Coronary artery (tissue), 2 donors: ENCODE measurements around the gene SERPINC1.
A peak's percentile ranks its signal among the peaks of the same experiment; 100 is the strongest.

Source experiments
- DNase-seq: peaks from one replicate; pipeline ENCODE4 v3.0.0-alpha.2; 2017; ENCODE audit warnings: low spot score
- H3K27ac ChIP-seq, 2 donors: fragments of 200-600 bp; sonication (generic); one replicate each; pipeline ENCODE4 v1.5.1; 2016 to 2019
- H3K4me3 ChIP-seq: fragments of 200-600 bp; sonication (generic); 2 replicates; pipeline ENCODE4 v1.5.1; 2016; ENCODE audit warnings: mild to moderate bottlenecking, moderate library complexity
- TF ChIP-seq, protein P1 (sequence below): fragments of 200-600 bp; sonication (generic); IDR thresholded peaks from one replicate; pipeline ENCODE4 v1.5.1; 2019; ENCODE audit warnings: antibody characterized with exemption

The SERPINC1 gene

DNA sequence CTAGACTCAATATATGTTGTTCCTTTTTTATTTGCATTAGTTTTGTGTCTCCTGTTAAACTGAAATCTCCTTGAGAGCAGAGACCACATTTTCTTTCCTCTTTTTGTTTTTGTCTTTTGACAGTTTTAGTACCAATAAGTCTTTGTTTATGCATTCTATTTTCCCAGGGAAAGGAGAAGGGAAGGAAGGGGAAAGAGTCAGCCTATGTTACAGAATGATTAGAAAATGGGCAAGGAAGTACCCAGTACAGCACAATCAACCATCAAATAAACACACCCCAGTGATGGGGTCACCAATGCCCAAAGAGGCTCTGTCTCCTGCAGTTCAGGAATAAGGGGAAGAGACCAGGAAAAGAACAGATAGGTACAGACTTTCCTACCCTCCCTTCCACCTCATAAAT is 38.9 kb downstream of the SERPINC1 start:
- DNase-seq: no peak
- Histone ChIP-seq H3K4me3 (no peak overlapping the region), H3K27ac (no peak overlapping the region)
- TF ChIP-seq, protein P1, sequence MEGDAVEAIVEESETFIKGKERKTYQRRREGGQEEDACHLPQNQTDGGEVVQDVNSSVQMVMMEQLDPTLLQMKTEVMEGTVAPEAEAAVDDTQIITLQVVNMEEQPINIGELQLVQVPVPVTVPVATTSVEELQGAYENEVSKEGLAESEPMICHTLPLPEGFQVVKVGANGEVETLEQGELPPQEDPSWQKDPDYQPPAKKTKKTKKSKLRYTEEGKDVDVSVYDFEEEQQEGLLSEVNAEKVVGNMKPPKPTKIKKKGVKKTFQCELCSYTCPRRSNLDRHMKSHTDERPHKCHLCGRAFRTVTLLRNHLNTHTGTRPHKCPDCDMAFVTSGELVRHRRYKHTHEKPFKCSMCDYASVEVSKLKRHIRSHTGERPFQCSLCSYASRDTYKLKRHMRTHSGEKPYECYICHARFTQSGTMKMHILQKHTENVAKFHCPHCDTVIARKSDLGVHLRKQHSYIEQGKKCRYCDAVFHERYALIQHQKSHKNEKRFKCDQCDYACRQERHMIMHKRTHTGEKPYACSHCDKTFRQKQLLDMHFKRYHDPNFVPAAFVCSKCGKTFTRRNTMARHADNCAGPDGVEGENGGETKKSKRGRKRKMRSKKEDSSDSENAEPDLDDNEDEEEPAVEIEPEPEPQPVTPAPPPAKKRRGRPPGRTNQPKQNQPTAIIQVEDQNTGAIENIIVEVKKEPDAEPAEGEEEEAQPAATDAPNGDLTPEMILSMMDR: no peak

- Histone ChIP-seq H3K4me3 (no peak overlapping the region), H3K27ac (no peak overlapping the region)
- TF ChIP-seq, protein P1: no peak
- no peak for DNase-seq
These were observed 40.4 kb downstream of the SERPINC1 start for GRCh38 chr1:173876732-173877131.

- no peak for DNase-seq
These were observed 45.6 kb downstream of the SERPINC1 start for GRCh38 chr1:173871500-173871899.

GRCh38 chr1:173871091-173871490 is 46.0 kb downstream of the SERPINC1 start:
- TF ChIP-seq, protein P1: no peak
- no peak for DNase-seq
- Histone ChIP-seq H3K27ac (no peak overlapping the region), H3K4me3 (no peak overlapping the region)

More at GRCh38 chr1:173871500-173871899, 45.6 kb downstream of the SERPINC1 start:
- H3K4me3 ChIP-seq: no peak overlapping the region
- no peak overlapping the region for H3K27ac ChIP-seq
- TF ChIP-seq, protein P1: no peak

GRCh38 chr1:173870252-173871075 is 46.7 kb downstream of the SERPINC1 start:
- TF ChIP-seq, protein P1: no peak
- peak overlapping the region in 1 of 2 donors; percentile 12 for H3K27ac ChIP-seq
- no peak for DNase-seq
- H3K4me3 ChIP-seq: no peak overlapping the region

GRCh38 chr1:173869021-173869359 is 48.1 kb downstream of the SERPINC1 start:
- TF ChIP-seq, protein P1: no peak
- Histone ChIP-seq H3K4me3 (peak overlapping the region; percentile 96), H3K27ac (peak overlapping the region; percentile 94 to 99)
- DNase-seq: no peak
